Measurements from ENCODE around the gene SLC49A3. TPM values are rescaled to one million over a fixed set of nuclear protein-coding genes. Genes with fewer than 3 reads are reported as not detected.
"Not testable (repeated sequence)": the region's sequence is repeated elsewhere in the genome, so short reads cannot be mapped to it uniquely, and the experiment has no call there.

Gene SLC49A3
- total and polyA plus RNA-seq, 2 of the 8 experiments (the other 6 are each of a cell fraction or from before 2014, with no cell fraction given): 5.0 to 8.8 TPM

GRCh38 chr4:706083-706633 is 17.2 kb upstream of the SLC49A3 start:
- FAIRE-seq; H2BK12ac ChIP-seq (ENCODE audit: low read depth, low read length); H2BK15ac ChIP-seq (ENCODE audit: low read length); H4K5ac ChIP-seq (ENCODE audit: insufficient read length, low read depth, low read length); H2AFZ ChIP-seq (ENCODE audit: low read length); POLR2A ChIA-PET (ENCODE audit: partially characterized antibody); H3K23ac ChIP-seq (ENCODE audit: insufficient read length); H3K14ac ChIP-seq (ENCODE audit: insufficient read length); H2BK20ac ChIP-seq (ENCODE audit: low read length); CTCF ChIA-PET (ENCODE audit: partially characterized antibody); H3K36me3 ChIP-seq (ENCODE audit: control insufficient read depth in 2 of 4, insufficient read depth in 4 of 4, low read length in 3 of 4); DNase-seq (ENCODE audit: low read depth in 1 of 2, low spot score in 2 of 2); H3K9me3 ChIP-seq (ENCODE audit: insufficient read depth in 2 of 2, low read depth in 1 of 2, low read length in 1 of 2); H2BK120ac ChIP-seq (replicated peaks; ENCODE audit: low read depth, low read length); H3K4me1 ChIP-seq (replicated peaks in 1 of 4; ENCODE audit: control insufficient read depth in 3 of 4, insufficient read depth in 4 of 4, low read length in 3 of 4); H2AK5ac ChIP-seq (ENCODE audit: low read depth, low read length); H3K27me3 ChIP-seq (replicated peaks in 1 of 4; ENCODE audit: control insufficient read depth in 3 of 4, extremely low read depth in 1 of 4, insufficient read depth in 3 of 4, low read length in 3 of 4): not testable (repeated sequence)
- Histone ChIP-seq H3K4ac (replicated peaks; ENCODE audit: insufficient read length, low read depth, low read length) (peak overlapping the region; percentile 69), H2BK5ac (ENCODE audit: low read depth, low read length) (peak overlapping the region; percentile 35; the same call in 1 of the 2 replicates), H4K8ac (ENCODE audit: extremely low read depth, insufficient read depth, low read length) (peak overlapping the region; percentile 92), H3K79me1 (ENCODE audit: low read depth, low read length) (peaks cover 22% of the 10 kb centered on the region), H3K9ac (replicated peaks in 1 of 4; ENCODE audit: extremely low read depth in 1 of 4, low read depth in 3 of 4, low read length in 3 of 4) (peak overlapping the region; percentile 91 to 100 (median 94)), H3K79me2 (ENCODE audit: control insufficient read depth in 1 of 2, insufficient read depth in 2 of 2, low read length in 2 of 2) (peaks cover 9 to 45% of the 10 kb centered on the region in 2 experiments), H4K20me1 (replicated peaks in 1 of 2; ENCODE audit: control insufficient read depth in 1 of 2, insufficient read depth in 2 of 2, low read length in 2 of 2) (peaks cover 10 to 28% of the 10 kb centered on the region in 2 experiments), H3K27ac (ENCODE audit: low read depth, low read length) (peak overlapping the region; percentile 91), H3K23me2 (ENCODE audit: low read depth, low read length) (peaks cover 12% of the 10 kb centered on the region; the same call in 1 of the 2 replicates), H3K56ac (replicated peaks; ENCODE audit: insufficient read length, low read depth, low read length) (peak overlapping the region; percentile 90), H4K91ac (replicated peaks; ENCODE audit: insufficient read length, low read length) (peak overlapping the region; percentile 54), H3K4me2 (ENCODE audit: insufficient read depth in 1 of 2, low read depth in 2 of 2, low read length in 2 of 2) (peak overlapping the region; percentile 68 to 96), H3K4me3 (ENCODE audit: extremely low read depth in 1 of 4, insufficient read depth in 2 of 4, low read depth in 3 of 4, low read length in 4 of 4) (peak overlapping the region; percentile 84 to 98 (median 90)), H3K18ac (ENCODE audit: extremely low read depth, low read length) (peak overlapping the region; percentile 71)
- 16% methylated on average over 20 of the region's 21 CpGs; no CpG with 5 or more reads in 1 of the 2 experiments for WGBS, 2 experiments (ENCODE audit: extremely low coverage in 1 of 2, insufficient coverage in 1 of 2, insufficient read length in 1 of 2, insufficient replicate concordance in 2 of 2, low coverage in 1 of 2, low lambda C conversion rate in 2 of 2, missing lambda C conversion rate in 1 of 2)
- TF ChIP-seq TAF7 (optimal IDR thresholded peaks at IDR 0.05; ENCODE audit: borderline replicate concordance, low read depth, low read length): peak; percentile 39

Data from H1 (cell line).